ENCODE data around the gene CCDC180. TPM values are rescaled to one million over a fixed set of nuclear protein-coding genes. Genes with fewer than 3 reads are reported as not detected.

CCDC180 gene
- total and polyA plus RNA-seq, 2 experiments from 2014 or later = 3.9 to 7.1 TPM

DNA sequence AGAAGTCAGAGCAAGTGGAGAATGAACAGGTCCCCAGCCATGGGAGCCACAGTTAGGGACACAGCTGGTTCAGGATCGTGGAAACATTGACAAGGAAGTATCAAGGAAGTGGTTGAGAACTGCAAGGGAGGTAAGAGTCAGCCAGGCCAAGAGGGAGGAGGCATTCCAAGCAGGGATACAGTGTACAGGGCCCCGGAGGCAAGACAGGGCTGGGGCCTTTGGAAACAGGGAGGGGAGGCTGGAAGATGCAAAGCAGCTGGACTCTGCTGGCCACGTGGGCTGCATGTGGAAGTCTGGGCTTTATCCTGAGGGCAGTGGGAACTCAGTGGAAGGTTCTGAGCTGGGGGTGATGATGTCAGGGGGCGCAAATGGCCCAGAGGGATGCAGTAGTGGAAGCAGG lies 14.2 kb downstream of the CCDC180 start:
- ATAC-seq = no peak
- H3K27ac Mint-ChIP-seq = no peak overlapping the region

More for the DNA sequence above, 14.2 kb downstream of the CCDC180 start:
- Mint-ChIP-seq H3K27me3 (ENCODE audit: insufficient read depth, low read depth, poor library complexity) (peaks cover 3% of the 10 kb centered on the region), H3K9me3 (no peaks in the 10 kb centered on the region), H3K4me1 (no peaks in the 10 kb centered on the region), H3K36me3 (ENCODE audit: low read depth) (peaks cover 7% of the 10 kb centered on the region; the same call in 2 of the 3 replicates), H3K4me3 (no peak overlapping the region)
- TF ChIP-seq, protein P1, sequence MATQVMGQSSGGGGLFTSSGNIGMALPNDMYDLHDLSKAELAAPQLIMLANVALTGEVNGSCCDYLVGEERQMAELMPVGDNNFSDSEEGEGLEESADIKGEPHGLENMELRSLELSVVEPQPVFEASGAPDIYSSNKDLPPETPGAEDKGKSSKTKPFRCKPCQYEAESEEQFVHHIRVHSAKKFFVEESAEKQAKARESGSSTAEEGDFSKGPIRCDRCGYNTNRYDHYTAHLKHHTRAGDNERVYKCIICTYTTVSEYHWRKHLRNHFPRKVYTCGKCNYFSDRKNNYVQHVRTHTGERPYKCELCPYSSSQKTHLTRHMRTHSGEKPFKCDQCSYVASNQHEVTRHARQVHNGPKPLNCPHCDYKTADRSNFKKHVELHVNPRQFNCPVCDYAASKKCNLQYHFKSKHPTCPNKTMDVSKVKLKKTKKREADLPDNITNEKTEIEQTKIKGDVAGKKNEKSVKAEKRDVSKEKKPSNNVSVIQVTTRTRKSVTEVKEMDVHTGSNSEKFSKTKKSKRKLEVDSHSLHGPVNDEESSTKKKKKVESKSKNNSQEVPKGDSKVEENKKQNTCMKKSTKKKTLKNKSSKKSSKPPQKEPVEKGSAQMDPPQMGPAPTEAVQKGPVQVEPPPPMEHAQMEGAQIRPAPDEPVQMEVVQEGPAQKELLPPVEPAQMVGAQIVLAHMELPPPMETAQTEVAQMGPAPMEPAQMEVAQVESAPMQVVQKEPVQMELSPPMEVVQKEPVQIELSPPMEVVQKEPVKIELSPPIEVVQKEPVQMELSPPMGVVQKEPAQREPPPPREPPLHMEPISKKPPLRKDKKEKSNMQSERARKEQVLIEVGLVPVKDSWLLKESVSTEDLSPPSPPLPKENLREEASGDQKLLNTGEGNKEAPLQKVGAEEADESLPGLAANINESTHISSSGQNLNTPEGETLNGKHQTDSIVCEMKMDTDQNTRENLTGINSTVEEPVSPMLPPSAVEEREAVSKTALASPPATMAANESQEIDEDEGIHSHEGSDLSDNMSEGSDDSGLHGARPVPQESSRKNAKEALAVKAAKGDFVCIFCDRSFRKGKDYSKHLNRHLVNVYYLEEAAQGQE (IDR thresholded peaks at IDR 0.05; ENCODE audit: unreplicated experiment) = no peak
- TF ChIP-seq NANOG (IDR thresholded peaks at IDR 0.05; ENCODE audit: borderline replicate concordance) (no peak), STAT1 (IDR thresholded peaks at IDR 0.05; ENCODE audit: unreplicated experiment) (no peak), EZH2 (IDR thresholded peaks at IDR 0.05; ENCODE audit: low read depth, unreplicated experiment) (no peak), ZNF331 (CRISPR knock-in tag; IDR thresholded peaks at IDR 0.05; ENCODE audit: low read depth) (no peak), CREB1 (CRISPR knock-in tag; IDR thresholded peaks at IDR 0.05; ENCODE audit: low read depth) (no peak), JUNB (IDR thresholded peaks at IDR 0.05; ENCODE audit: unreplicated experiment) (no peak), POLR2AphosphoS5 (IDR thresholded peaks at IDR 0.05; ENCODE audit: low read depth) (no peak), EZH2phosphoT487 (IDR thresholded peaks at IDR 0.05; ENCODE audit: unreplicated experiment) (no peak)
- TF ChIP-seq, protein P2, sequence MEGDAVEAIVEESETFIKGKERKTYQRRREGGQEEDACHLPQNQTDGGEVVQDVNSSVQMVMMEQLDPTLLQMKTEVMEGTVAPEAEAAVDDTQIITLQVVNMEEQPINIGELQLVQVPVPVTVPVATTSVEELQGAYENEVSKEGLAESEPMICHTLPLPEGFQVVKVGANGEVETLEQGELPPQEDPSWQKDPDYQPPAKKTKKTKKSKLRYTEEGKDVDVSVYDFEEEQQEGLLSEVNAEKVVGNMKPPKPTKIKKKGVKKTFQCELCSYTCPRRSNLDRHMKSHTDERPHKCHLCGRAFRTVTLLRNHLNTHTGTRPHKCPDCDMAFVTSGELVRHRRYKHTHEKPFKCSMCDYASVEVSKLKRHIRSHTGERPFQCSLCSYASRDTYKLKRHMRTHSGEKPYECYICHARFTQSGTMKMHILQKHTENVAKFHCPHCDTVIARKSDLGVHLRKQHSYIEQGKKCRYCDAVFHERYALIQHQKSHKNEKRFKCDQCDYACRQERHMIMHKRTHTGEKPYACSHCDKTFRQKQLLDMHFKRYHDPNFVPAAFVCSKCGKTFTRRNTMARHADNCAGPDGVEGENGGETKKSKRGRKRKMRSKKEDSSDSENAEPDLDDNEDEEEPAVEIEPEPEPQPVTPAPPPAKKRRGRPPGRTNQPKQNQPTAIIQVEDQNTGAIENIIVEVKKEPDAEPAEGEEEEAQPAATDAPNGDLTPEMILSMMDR (conservative IDR thresholded peaks at IDR 0.05; ENCODE audit: low read depth in 2 of 2) = no peak
- TF ChIP-seq, protein P3, sequence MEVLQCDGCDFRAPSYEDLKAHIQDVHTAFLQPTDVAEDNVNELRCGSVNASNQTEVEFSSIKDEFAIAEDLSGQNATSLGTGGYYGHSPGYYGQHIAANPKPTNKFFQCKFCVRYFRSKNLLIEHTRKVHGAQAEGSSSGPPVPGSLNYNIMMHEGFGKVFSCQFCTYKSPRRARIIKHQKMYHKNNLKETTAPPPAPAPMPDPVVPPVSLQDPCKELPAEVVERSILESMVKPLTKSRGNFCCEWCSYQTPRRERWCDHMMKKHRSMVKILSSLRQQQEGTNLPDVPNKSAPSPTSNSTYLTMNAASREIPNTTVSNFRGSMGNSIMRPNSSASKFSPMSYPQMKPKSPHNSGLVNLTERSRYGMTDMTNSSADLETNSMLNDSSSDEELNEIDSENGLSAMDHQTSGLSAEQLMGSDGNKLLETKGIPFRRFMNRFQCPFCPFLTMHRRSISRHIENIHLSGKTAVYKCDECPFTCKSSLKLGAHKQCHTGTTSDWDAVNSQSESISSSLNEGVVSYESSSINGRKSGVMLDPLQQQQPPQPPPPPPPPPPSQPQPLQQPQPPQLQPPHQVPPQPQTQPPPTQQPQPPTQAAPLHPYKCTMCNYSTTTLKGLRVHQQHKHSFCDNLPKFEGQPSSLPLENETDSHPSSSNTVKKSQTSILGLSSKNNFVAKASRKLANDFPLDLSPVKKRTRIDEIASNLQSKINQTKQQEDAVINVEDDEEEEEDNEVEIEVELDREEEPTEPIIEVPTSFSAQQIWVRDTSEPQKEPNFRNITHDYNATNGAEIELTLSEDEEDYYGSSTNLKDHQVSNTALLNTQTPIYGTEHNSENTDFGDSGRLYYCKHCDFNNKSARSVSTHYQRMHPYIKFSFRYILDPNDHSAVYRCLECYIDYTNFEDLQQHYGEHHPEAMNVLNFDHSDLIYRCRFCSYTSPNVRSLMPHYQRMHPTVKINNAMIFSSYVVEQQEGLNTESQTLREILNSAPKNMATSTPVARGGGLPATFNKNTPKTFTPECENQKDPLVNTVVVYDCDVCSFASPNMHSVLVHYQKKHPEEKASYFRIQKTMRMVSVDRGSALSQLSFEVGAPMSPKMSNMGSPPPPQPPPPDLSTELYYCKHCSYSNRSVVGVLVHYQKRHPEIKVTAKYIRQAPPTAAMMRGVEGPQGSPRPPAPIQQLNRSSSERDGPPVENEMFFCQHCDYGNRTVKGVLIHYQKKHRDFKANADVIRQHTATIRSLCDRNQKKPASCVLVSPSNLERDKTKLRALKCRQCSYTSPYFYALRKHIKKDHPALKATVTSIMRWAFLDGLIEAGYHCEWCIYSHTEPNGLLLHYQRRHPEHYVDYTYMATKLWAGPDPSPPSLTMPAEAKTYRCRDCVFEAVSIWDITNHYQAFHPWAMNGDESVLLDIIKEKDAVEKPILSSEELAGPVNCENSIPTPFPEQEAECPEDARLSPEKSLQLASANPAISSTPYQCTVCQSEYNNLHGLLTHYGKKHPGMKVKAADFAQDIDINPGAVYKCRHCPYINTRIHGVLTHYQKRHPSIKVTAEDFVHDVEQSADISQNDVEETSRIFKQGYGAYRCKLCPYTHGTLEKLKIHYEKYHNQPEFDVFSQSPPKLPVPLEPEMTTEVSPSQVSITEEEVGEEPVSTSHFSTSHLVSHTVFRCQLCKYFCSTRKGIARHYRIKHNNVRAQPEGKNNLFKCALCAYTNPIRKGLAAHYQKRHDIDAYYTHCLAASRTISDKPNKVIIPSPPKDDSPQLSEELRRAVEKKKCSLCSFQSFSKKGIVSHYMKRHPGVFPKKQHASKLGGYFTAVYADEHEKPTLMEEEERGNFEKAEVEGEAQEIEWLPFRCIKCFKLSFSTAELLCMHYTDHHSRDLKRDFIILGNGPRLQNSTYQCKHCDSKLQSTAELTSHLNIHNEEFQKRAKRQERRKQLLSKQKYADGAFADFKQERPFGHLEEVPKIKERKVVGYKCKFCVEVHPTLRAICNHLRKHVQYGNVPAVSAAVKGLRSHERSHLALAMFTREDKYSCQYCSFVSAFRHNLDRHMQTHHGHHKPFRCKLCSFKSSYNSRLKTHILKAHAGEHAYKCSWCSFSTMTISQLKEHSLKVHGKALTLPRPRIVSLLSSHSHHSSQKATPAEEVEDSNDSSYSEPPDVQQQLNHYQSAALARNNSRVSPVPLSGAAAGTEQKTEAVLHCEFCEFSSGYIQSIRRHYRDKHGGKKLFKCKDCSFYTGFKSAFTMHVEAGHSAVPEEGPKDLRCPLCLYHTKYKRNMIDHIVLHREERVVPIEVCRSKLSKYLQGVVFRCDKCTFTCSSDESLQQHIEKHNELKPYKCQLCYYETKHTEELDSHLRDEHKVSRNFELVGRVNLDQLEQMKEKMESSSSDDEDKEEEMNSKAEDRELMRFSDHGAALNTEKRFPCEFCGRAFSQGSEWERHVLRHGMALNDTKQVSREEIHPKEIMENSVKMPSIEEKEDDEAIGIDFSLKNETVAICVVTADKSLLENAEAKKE (CRISPR knock-in tag; IDR thresholded peaks at IDR 0.05) = no peak
- TF ChIP-seq, protein P4, sequence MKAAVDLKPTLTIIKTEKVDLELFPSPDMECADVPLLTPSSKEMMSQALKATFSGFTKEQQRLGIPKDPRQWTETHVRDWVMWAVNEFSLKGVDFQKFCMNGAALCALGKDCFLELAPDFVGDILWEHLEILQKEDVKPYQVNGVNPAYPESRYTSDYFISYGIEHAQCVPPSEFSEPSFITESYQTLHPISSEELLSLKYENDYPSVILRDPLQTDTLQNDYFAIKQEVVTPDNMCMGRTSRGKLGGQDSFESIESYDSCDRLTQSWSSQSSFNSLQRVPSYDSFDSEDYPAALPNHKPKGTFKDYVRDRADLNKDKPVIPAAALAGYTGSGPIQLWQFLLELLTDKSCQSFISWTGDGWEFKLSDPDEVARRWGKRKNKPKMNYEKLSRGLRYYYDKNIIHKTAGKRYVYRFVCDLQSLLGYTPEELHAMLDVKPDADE (IDR thresholded peaks at IDR 0.05) = no peak
- no peak overlapping the region for H2AFZ ChIP-seq
- no peak overlapping the region for H3K4me3 ChIP-seq
- no peak overlapping the region for H3K4me2 ChIP-seq
- no peaks in the 10 kb centered on the region for H3K27me3 ChIP-seq (ENCODE audit: insufficient read depth)
- H3F3A ChIP-seq (replicated peaks; ENCODE audit: low read depth) = no peaks in the 10 kb centered on the region
- no peak for DNase-seq (ENCODE audit: low spot score)
- no peak overlapping the region for H3K27ac ChIP-seq (ENCODE audit: low read depth)
- H3K9me2 ChIP-seq (ENCODE audit: insufficient read depth) = peaks cover 3% of the 10 kb centered on the region; the same call in 1 of the 2 replicates
- H3K4me1 ChIP-seq (ENCODE audit: insufficient read depth) = no peaks in the 10 kb centered on the region
- no peaks in the 10 kb centered on the region for H3K36me3 ChIP-seq (ENCODE audit: insufficient read depth)
- no peaks in the 10 kb centered on the region; the same call in 1 of the 2 replicates for H4K20me1 ChIP-seq (replicated peaks; ENCODE audit: insufficient read depth)
- no peaks in the 10 kb centered on the region for H3K79me2 ChIP-seq (replicated peaks; ENCODE audit: insufficient read depth)

All from GM23338 (cell line).